Esophagus squamous epithelium (tissue), 4 donors: ENCODE measurements around the gene FGF1.

Source experiments
- CTCF ChIP-seq, 6 experiments: fragments of 450-650 bp in 4 of 6; fragments of 200-600 bp in 2 of 6; sonication (generic) in 2 of 6; IDR thresholded peaks; one replicate each; pipeline ENCODE4 v1.5.1; 2016 to 2019; ENCODE audit warnings: antibody characterized with exemption in 6 of 6, mild to moderate bottlenecking in 4 of 6, moderate library complexity in 4 of 6
- POLR2A ChIP-seq, 4 donors: fragments of 450-650 bp; IDR thresholded peaks; one replicate each; pipeline ENCODE4 v1.6.1; 2017; ENCODE audit warnings: antibody characterized with exemption in 4 of 4, mild to moderate bottlenecking in 4 of 4, moderate library complexity in 3 of 4

- TF ChIP-seq POLR2A (IDR thresholded peaks at IDR 0.05) (no peak), CTCF (IDR thresholded peaks at IDR 0.05) (no peak)
Measured at GRCh38 chr5:142569905-142570304, 116.0 kb downstream of the FGF1 start.
